ENCODE data around the gene C10orf53.
"Not testable (repeated sequence)": the region's sequence is repeated elsewhere in the genome, so short reads cannot be mapped to it uniquely, and the experiment has no call there.

The C10orf53 gene

DNA sequence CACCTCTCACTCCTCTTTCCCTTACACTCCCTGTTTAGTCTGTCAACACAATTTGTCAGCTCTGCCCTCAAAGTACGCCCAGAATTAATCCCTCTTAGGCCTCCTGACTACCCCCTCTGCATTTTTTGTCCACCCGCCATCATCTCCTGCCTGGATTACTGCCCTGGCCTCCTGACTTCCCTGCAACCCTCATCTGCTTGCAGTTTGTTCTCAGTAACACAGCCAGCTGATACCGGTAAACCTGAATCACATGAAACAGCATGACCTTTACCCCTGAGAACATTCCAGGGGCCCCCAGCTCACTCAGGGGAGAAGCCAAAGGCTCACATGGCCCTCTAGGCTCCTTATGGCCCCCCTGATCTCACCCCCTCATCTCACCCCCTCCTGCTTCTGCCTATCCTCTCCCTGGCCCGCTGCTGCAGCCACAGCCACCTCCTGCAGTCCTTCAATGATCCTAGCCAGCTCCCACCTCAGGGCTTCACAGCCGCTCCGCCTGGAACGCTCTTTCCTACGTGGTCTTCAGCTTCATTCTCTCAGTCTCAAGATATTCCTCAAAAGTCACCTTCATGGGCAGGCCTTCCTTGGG lies 8.9 kb downstream of the C10orf53 start:
- DNase-seq (ENCODE audit: low spot score) = no peak

DNA sequence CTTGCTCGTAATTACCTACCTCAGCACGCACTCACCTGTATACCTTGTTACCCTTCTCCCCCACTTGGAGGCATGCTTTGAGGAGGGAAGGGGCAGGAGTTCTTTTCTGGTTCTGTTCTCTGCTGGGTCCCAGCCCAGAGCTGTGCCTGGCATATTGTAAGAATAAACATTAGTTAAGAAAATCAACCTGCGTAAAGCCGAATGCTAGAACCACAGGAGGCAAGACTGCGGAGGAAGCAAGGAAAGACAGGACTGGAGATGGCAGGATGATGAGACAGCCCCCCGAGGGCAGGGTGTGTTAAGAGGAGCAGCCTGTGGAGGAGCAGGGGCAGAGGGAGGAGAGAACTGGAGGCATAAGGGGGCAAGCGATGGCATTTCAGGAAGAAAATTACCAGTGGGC lies 9.5 kb downstream of the C10orf53 start:
- DNase-seq (ENCODE audit: low spot score) = no peak

DNA sequence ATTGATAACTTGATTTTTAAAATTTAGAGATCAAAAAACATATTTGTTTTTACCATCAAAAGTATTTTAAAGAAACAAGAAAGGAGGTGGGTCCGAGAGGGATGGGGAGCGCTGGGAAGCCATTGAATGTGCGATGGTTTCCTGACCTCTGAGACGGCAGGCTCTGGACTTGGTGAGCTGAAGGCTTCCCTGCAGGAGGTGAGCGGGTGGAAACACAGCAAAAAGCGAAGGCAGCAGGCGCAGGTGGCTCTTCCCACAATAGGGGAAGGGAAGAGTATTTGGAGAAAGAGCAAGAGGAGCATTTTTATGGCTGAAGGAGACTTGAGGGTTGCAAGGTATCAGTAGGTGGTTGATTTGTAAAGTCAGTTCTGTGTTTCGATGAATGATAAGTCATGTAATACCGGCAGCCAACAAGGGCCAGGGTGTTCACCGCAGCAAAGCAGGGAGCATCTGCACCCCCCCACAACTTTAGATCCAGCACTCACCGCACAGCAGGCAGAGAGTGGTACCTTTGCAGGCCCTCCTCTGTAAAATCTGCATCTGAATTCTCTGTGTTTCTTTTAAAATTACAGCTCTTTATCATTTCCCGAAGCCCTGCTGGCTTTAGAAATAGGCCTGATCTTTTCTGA lies 10.5 kb downstream of the C10orf53 start:
- DNase-seq (ENCODE audit: low spot score) = no peak

DNA sequence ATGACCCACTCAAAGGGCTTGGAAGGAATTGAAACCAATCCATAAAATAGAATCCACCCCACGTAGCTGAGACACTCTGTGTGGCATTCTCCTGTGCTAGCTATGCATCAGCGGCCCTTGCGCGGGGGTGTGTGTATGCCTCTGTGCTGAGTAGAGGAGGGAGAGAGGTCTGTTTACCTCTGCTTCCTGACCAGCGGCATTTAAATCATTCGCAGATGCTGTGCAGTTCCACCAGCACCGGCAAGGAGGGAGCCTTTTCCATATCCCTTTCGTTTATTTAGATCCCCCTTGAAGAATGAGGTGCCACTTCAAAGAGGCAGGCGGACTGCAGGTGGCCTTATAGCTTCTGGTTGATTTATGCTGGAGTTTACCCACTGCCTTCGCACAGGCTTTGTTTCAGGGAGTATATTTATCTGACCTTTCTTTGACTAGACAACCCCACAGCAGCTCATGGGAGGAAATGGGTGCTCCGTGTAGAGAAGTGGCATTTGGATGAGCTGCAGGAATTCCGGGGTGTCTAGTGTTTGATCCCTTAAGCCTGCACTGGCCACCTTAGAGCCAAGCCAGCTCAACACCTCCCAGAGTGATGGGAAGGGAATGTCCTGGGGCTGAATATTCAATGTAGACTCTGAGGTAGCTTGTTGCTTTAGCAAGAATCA lies 11.4 kb downstream of the C10orf53 start:
- no peak for DNase-seq (ENCODE audit: low spot score)

DNA sequence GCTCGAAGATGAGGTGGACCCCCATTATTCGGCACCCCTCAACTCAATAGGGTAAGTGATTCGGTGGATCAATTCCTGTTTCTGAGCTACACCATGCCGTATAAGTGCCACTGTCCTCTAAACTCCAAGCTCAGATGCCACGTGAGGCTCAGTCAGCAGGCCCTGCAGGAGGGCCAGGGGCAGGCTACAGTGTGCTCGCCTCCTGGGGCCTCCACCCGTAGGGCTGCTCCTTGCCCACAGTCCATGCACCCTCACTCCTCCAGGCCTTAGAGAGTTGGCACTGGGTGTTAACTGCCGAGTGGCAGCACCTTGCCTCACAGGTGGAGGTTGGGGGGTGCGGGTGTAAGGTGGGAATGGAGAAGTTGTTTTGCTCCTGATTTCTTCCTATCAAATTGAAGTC lies 12.1 kb downstream of the C10orf53 start:
- DNase-seq (ENCODE audit: low spot score) = no peak

DNA sequence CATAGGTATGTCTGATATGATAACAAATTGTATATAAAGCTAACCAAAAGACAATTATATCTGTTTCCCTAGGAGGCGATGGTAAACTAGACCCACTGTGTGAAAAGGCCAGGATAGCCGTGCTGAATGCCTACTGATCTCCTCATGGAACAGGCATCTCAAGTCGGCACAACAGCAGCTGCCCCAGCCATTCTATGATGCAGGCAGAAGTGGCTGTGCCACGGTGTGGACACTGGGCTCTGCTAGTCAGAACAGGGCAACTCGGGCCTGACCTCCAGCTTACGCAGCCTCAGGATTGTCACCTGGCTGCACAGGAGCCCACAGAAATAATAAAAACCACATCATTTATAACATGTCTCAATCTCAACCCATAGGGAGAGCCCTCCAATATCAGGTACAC lies 15.0 kb downstream of the C10orf53 start:
- DNase-seq (ENCODE audit: low spot score) = no peak

DNA sequence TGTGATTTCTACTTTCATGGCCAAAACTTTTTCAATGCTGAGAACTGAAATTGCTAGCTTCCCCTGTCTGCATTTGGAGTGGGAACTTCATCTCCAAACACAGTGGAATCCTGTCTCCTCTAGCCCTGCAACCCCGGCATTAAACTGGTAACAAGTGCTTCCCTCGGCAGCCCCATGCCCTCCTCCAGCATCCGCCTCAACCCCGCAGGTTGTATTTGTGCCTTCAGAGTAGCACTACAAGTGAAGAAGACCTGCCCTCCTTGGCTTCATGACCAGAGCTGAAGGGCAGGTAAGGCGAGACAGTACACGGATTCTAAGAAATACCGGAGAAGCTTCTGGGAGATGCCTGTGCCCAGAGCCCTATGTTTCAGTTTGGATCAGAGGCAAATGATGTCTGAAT lies 16.9 kb downstream of the C10orf53 start:
- no peak for DNase-seq (ENCODE audit: low spot score)

DNA sequence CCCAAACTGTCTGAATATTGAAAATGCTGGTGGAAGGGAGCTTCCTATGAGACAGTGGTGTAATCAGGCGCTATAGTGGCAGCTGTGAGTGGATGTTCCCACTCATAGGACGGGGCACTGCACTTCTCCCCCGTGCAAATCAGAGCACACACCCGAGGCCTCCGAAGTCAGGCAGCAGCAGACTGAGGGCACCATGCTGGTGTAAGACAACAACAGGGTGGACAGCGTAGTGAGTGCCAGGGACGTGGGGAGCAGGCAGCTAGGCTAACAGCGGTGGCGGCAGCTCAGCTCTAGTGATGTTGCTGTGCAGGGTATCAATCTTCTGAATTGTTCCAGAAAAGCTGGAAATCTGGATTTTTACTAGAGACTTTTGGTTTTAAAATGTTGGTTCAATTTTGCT lies 19.2 kb downstream of the C10orf53 start:
- DNase-seq (ENCODE audit: low spot score) = no peak

DNA sequence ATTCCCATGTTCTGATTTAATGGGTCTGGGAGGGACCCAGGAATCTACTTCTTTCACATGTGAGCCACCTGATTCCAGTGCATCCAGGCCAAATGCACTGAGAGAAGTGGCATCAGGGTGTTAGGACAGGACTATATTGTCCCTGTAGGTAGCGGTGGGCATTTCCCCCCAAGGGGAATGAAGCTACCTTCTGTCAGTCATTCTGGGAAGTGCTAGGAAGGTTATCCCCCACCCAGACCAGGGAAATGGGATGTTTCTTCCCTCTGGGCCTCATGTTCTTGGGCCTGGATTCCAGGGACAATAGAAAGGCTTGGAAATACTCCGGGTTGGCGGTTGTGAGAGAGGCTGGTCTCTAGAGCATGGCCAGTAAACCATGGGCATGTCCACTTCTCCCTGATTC lies 20.8 kb downstream of the C10orf53 start:
- DNase-seq (ENCODE audit: low spot score) = no peak

DNA sequence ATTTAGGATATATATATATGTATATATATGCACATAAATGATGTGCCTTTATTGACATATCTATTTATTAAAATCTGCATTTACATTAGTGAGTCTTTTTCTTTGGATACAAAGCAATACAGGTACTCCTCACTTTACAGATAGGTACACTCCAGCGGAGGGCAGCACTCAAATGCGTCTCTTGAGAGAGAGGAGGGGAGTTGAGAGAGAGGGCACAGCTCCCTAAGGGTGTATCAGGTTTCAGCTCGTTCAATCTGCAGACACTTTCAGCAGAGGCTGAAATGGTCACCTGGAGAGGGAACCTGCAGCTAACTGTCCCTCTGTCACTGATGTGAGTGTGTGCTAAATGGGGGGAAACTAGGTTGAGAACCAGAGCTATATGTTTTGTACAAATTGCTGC lies 21.5 kb downstream of the C10orf53 start:
- DNase-seq (ENCODE audit: low spot score) = no peak

DNA sequence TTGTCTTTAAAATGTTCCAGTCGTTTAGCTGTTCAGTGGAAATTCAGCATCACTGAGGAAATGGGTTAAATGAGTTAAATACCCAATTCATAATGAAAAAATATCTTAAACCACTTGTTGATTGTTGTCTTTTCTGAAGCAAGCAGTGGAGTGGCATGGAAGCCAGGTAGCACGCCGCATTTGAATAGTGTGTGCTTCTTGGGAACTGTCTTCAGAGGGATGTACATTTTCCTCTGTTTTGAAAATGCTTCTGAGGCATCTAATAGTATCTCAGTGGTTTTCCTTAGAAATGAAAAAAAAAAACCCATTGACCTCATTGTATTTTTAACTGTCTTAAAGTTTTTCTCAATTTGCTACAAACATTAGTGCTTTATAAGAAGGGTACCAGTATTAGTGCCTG lies 28.1 kb downstream of the C10orf53 start:
- no peak for DNase-seq (ENCODE audit: low spot score)

DNA sequence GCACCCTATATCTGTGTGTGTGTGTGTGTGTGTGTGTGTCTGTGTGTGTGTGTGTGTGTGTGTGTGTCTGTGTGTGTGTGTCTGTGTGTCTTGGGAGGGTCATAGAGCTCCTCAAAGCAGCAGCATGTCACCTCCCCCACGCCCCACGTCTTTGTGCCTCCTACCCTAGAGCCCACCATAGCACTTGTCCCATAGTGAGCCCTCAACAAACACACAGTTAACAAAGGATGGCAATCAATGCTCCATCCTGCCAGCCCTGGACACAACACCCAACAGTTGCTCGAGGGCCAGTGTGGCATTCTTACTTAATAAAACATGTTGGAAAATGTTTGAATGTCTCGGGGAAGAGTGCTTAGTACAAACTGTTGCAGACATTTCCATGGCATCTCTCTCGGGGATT lies 30.5 kb downstream of the C10orf53 start:
- DNase-seq (ENCODE audit: low spot score) = no peak

DNA sequence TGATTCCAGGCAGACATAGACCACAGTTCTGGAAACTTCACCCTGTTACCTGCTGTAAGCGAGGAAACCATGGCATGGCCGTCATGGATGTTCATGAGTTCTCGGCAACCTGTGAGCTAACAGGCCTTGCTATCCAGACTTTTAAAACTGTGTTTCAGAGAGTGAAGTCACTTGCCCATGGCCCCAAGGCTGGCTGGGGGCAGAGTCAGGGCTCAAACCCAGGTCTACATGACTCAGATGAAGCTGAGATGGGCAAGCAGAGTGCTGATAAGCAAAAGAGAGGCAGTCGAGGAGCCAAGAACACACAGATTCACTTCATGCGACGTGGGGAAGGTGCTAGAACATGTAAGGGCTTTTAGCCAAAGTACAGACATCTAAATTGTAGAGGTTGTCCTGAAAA lies 31.5 kb downstream of the C10orf53 start:
- DNase-seq (ENCODE audit: low spot score) = no peak

DNA sequence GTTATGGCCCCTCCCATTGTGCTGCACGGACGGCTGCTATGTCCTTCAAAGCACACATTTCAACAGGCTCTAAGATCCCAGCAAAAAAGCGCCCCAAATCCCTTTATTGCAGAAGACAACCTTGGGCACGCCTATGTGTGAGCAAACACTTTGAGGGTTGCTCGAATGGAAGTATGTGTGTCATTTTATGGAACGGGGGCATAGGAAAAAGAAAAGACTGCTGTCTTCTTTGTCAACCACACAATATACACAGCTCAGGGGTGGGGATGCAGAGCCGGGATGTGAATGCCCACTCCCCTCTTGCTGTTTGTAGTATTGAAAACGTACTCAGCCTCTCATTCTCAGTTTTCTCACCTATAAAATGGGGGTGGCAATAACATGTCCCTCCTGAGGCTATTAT lies 32.0 kb downstream of the C10orf53 start:
- no peak for DNase-seq (ENCODE audit: low spot score)

DNA sequence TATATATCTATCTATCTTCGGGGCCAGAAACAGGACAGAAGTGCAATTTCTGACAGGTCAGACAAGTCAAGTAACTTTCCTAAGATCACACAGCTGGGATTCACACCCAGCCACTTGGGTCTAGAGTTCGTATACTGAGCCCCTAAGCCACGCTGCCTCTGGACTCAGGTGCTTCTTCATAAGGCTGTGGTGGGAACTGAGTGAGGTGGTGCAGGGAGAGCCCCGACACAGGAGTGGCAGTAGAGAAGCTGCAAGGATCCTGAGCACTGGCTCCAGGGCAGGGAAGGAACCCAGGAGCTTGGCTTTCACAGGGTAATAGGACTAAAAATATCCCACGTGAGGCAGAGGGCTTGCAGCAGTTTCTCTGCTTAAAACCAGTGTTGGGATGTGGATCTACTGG lies 33.8 kb downstream of the C10orf53 start:
- no peak for DNase-seq (ENCODE audit: low spot score)

DNA sequence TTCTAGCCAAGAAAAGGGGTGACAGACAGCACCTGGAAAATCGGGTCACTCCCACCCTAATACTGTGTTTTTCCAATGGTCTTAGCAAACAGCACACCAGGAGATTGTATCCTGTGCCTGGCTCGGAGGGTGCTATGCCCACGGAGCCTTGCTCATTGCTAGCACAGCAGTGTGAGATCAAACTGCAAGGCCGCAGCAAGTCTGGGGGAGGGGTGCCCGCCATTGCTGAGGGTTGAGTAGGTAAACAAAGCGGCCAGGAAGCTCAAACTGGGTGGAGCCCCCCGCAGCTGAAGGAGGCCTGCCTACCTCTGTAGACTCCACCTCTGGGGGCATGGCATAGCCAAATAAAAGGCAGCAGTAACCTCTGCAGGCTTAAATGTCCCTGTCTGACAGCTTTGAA lies 35.7 kb downstream of the C10orf53 start:
- DNase-seq (ENCODE audit: low spot score) = not testable (repeated sequence)

DNA sequence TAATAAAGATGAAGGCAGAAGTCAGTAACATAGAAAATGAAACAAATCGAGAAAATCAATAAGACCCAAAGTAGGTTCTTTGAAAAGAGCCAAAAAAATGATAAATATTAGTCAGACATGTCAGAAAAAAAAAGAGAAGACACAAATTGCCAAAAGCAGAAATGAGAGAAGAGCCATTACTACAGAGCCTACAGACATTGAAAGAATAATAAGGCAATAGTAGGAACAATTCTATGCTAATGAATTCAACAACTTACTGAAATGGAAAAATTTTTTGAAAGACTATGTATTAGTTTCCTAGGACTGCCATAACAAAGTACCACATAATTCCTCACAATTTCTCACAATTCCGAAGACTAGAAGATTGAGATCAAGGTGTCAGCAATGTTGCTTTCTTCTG lies 47.1 kb downstream of the C10orf53 start:
- DNase-seq (ENCODE audit: low spot score) = no peak

DNA sequence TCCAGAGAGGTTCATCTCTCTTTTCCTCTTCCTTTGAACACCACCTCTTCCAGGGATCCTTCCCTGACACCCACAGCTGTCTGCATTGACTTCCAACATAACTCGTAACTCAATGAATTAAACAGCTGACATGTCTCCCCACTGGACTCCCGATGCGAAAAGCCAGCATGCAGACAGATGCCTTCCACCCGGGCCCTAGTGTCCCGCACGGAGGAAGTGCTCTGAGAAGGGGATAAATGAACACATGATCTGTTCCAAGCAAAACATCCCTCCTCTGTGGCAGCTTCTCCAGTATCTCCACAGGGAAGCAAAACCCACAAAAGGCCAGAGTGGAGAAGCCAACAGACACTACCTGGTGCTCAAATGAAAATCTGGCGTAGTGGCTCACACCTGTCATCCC lies 54.4 kb downstream of the C10orf53 start:
- no peak for DNase-seq (ENCODE audit: low spot score)

DNA sequence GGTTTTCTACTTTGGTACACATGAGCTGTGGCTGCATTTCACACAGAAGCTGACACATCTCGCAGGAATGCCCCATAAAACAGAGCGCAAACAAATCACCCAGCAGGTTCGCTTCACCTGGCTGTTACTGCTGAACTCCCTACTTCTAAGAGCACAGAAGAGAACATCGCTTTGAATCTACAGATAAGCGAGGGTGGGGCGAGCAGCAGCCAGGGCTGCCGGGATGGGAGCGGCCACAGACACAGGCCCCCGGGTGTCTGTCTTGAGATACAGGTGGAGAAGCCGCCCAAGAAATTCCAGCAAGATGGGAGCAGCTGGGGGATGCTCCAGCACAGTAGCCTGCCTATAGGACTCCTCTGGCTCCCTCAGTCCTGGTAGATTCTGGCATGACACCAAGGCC lies 55.2 kb downstream of the C10orf53 start:
- DNase-seq (ENCODE audit: low spot score) = no peak

DNA sequence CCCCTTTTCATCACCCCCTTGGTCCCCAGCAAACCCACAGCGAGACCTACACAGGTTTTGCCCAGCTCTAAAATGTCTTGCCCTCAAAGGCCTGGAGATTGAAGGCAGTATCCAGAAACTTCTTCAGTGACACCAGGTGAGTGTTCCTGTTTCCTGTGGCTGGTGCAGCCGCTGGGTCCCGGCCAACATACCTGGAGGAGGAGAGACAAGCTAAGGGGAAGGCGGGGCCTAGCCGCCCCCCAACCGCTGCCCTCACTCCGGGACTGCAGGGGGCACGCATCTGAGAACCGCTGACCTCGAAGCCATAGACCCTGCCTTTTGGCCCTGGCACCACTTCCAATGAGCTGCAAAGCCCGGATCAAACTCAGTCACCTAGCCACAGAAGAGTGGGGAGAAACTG lies 55.7 kb downstream of the C10orf53 start:
- no peak for DNase-seq (ENCODE audit: low spot score)

DNA sequence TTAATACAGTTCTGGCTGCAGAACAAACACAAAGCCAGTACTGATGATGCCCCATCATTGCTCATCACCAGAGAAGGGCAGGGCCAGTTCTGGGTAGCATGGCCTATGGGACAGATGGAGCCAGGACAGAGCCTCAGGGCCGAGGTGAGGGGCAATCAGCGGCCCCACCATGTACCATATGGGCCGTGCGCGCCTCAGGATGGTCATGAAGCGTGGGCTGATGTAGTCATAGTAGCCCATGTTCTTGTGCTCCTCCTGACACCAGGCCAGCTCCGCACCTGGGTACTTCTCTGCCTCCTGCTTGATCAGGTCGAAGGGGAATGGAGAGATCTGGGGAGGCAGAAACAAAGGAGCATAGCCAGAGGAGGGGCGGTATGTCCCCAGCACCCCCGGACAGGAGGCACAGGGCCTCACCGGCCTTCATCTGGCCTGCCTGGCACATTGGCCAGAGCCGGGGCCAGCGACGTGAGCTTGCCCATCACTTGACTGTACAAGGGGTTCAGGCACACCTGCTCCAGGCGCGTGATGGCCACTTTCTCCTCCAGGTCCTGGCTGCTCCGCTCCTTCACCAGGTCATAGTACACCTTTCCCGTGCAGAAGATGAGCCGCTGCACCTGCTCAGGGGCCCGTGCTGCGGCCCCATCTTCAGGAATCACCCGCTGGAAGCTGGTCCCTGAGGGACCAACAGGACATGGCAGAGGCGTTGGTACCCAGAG lies 56.6 kb downstream of the C10orf53 start:
- DNase-seq (ENCODE audit: low spot score) = no peak

DNA sequence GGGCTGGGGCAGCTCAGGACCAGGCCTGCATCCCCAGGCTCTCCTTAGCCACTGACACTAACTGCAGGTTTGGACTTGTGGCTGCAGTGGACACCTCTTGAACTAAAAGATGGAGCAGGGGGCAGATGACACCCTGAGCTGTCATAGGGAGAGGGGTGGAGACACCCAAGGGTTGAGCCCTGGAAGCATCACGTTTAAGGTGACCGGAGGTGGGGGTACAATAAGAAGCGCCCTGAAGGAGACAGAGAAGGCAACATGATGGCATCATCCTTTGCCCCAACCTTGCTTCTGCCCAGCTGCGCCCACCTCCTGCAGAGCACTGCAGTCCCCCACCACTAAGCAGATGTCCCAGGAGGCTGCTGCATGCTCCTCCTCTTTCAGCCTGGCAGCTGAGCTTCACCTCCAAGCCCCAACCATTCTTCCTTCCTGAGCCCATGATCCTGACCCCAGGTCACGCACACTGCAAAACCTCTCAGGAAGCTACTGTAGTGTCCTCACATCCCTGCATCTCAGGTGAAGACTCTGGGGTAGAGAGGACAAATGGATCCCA lies 57.2 kb downstream of the C10orf53 start:
- DNase-seq (ENCODE audit: low spot score) = no peak
